Calu3 (cell line): Measurements from ENCODE around the gene SERPINA7. TPM values are rescaled to one million over a fixed set of nuclear protein-coding genes. Genes with fewer than 3 reads are reported as not detected.

ENCODE experiments used
- BruUV-seq: library from RNA; stranded (reverse); fragments of 400-500 nt; replicated peaks from 2 replicates; lab custom pipeline; 2021; lab: Mats Ljungman, UMichigan
- CTCF ChIA-PET: fragments of 300-600 bp; sonication (Branson Sonifier 250); formaldehyde crosslinking; loops from one replicate; lab custom pipeline; 2022; ENCODE audit warnings: antibody characterized with exemption; lab: Charles Lee
- DNase-seq: peaks from one replicate; pipeline ENCODE4 v3.0.0; 2022
- H3K27ac Mint-ChIP-seq: one replicate; pipeline ENCODE4 v1.8.0; 2022; ENCODE audit warnings: mixed read lengths; ENCODE audit not compliant: unreplicated experiment
- H3K27me3 Mint-ChIP-seq: one replicate; pipeline ENCODE4 v1.8.0; 2022; ENCODE audit warnings: mixed read lengths; ENCODE audit not compliant: unreplicated experiment
- H3K36me3 Mint-ChIP-seq: one replicate; pipeline ENCODE4 v1.8.0; 2022; ENCODE audit warnings: mild to moderate bottlenecking, moderate library complexity, mixed read lengths; ENCODE audit not compliant: insufficient read depth, unreplicated experiment
- H3K4me1 Mint-ChIP-seq: one replicate; pipeline ENCODE4 v1.8.0; 2022; ENCODE audit warnings: mild to moderate bottlenecking, low read depth, mixed read lengths; ENCODE audit not compliant: unreplicated experiment
- H3K4me3 Mint-ChIP-seq: one replicate; pipeline ENCODE4 v1.8.0; 2022; ENCODE audit warnings: mild to moderate bottlenecking, low read depth, moderate library complexity, mixed read lengths; ENCODE audit not compliant: unreplicated experiment
- H3K9me3 Mint-ChIP-seq: one replicate; pipeline ENCODE4 v1.8.0; 2022; ENCODE audit warnings: low read depth, mixed read lengths; ENCODE audit not compliant: unreplicated experiment
- intact Hi-C: fragments of 100-400 bp; cut with micrococcal nuclease; formaldehyde crosslinking; loops from one replicate; pipeline ENCODE4 v1.10.0; 2022; ENCODE audit not compliant: unreplicated experiment
- total RNA-seq: library from RNA; stranded (reverse); gene quantifications from 2 replicates; pipeline ENCODE4 v1.2.3, GENCODE V29; 2022
- TF ChIP-seq, protein P1 (sequence below): fragments of 200-600 bp; IDR thresholded peaks from one replicate; pipeline ENCODE4 v1.8.0; 2022; ENCODE audit warnings: antibody characterized with exemption; ENCODE audit not compliant: unreplicated experiment

Gene SERPINA7
- total RNA-seq, 1 experiment from 2014 or later, result not detected

DNA sequence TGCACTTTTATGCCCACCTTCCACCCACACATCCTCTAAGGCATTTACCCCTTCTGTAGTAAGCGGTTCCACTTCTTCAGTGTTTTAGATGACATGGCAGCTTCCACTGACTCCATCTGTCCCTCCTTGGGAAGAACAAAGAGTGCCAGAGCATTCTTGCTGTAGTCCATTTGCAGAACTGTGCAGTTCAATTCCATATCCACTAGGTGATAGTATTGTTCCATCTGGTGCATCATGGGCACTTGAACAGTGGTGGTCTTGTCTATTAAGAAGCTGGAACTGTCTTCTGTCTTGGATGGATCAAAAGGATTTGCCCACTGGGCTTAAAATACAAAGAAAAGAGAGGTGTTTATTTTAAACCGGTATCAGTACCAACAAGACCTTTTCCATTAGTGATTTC lies 3.5 kb downstream of the SERPINA7 start:
- Mint-ChIP-seq H3K4me3 (no peak overlapping the region), H3K9me3 (no peaks in the 10 kb centered on the region), H3K27me3 (peaks cover 20% of the 10 kb centered on the region), H3K4me1 (no peaks in the 10 kb centered on the region), H3K36me3 (no peaks in the 10 kb centered on the region), H3K27ac (no peak overlapping the region)
- TF ChIP-seq, protein P1, sequence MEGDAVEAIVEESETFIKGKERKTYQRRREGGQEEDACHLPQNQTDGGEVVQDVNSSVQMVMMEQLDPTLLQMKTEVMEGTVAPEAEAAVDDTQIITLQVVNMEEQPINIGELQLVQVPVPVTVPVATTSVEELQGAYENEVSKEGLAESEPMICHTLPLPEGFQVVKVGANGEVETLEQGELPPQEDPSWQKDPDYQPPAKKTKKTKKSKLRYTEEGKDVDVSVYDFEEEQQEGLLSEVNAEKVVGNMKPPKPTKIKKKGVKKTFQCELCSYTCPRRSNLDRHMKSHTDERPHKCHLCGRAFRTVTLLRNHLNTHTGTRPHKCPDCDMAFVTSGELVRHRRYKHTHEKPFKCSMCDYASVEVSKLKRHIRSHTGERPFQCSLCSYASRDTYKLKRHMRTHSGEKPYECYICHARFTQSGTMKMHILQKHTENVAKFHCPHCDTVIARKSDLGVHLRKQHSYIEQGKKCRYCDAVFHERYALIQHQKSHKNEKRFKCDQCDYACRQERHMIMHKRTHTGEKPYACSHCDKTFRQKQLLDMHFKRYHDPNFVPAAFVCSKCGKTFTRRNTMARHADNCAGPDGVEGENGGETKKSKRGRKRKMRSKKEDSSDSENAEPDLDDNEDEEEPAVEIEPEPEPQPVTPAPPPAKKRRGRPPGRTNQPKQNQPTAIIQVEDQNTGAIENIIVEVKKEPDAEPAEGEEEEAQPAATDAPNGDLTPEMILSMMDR, result no peak
- CTCF ChIA-PET, result interaction anchor here (0.6 kb wide), 1 partner anchor 363 kb away, joined by 3 read pairs; no protein-coding TSS in a partner anchor
- no TSS peak for BruUV-seq
- no peak for DNase-seq
- intact Hi-C loops, result loop anchor here (2.0 kb wide), 1 partner anchor 362 kb away; no protein-coding TSS in a partner anchor

GRCh38 chrX:106023947-106024346 lies 14.6 kb downstream of the SERPINA7 start:
- no peaks in the 10 kb centered on the region for H3K9me3 Mint-ChIP-seq
- no peak overlapping the region for H3K27ac Mint-ChIP-seq
- no peaks in the 10 kb centered on the region for H3K27me3 Mint-ChIP-seq
- H3K36me3 Mint-ChIP-seq, result no peaks in the 10 kb centered on the region
- no peak for DNase-seq
- no peaks in the 10 kb centered on the region for H3K4me1 Mint-ChIP-seq
- TF ChIP-seq, protein P1, result no peak
- BruUV-seq, result no TSS peak
- CTCF ChIA-PET, result no interaction called here
- intact Hi-C loops, result no loop called here
- no peak overlapping the region for H3K4me3 Mint-ChIP-seq

DNA sequence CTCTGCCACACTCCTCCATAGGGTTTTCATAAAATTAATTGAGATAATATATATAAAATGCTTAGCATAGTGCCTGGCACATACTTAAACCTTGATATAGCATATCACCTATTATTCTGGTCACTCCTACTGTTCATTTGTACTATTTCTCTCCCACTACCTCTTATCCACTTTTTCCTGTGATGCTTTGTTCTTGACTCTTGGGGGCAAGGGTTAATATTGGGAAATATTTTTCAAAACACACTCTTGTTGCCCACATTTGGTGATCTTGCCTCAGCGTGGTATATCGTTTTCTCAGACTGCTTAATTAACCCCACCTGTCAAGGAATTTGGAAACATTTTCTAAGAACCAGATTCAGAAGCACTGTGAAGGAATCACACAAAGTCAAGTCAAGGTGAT lies 16.3 kb downstream of the SERPINA7 start:
- TF ChIP-seq, protein P1, result no peak
- H3K9me3 Mint-ChIP-seq, result no peaks in the 10 kb centered on the region
- no peaks in the 10 kb centered on the region for H3K27me3 Mint-ChIP-seq
- CTCF ChIA-PET, result no interaction called here
- H3K27ac Mint-ChIP-seq, result no peak overlapping the region
- DNase-seq, result no peak
- H3K4me1 Mint-ChIP-seq, result no peaks in the 10 kb centered on the region
- no peaks in the 10 kb centered on the region for H3K36me3 Mint-ChIP-seq
- no peak overlapping the region for H3K4me3 Mint-ChIP-seq
- intact Hi-C loops, result no loop called here
- BruUV-seq, result no TSS peak

GRCh38 chrX:106014119-106014775 lies 24.3 kb downstream of the SERPINA7 start:
- intact Hi-C loops, result no loop called here
- no TSS peak for BruUV-seq
- no peak for DNase-seq
- CTCF ChIA-PET, result no interaction called here
- Mint-ChIP-seq H3K27ac (no peak overlapping the region), H3K9me3 (no peaks in the 10 kb centered on the region), H3K27me3 (no peaks in the 10 kb centered on the region), H3K36me3 (no peaks in the 10 kb centered on the region), H3K4me1 (no peaks in the 10 kb centered on the region), H3K4me3 (no peak overlapping the region)
- TF ChIP-seq, protein P1, result no peak
